ENCODE results near the gene NFIC. TPM values are rescaled to one million over a fixed set of nuclear protein-coding genes. Genes with fewer than 3 reads are reported as not detected.
A peak's percentile ranks its signal among the peaks of the same experiment; 100 is the strongest.

The NFIC gene
- total and polyA plus RNA-seq, 2 donors from 2014 or later, result 20.3 to 173 TPM

DNA sequence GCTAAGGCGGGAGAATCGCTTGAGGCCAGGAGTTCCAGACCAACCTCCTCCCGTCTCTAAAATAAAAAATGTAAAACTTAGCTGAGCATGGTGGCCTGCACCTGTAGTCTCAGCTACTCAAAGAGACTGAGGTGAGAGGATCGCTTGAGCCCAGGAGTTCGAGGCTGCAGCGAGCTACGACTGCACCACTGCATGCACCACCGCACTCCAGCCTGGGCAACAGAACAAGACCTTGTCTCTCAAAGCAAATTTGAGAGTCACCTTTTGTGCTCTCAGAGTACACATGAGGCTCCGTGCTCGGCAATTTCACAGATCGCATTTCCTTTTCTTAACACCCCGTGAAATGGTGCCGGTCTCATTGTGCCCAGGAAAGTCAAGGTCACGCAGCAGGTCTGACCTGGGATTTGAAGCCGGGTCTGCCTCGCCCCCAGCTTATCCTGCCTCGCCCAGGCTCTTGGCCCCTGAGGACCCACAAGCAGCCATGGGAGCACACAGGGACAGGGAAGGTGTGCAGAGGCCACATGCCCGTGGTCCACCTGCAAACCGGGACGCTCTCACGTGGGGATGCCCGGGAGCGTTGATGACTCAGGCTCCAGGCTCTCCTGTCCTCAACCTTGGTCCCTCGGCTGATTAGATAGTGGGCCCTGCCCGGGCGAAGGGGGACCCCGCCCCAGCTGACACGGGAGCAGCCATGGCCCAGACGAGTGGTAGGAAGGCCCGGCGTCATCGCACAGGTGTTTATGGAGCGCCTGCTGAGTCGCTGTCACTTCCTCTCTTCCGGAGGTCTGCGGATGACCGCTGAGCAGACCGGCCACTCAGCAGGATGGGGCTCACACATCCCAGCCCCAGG, 115.1 kb downstream of the NFIC start:
- DNase-seq, result no peak

GRCh38 chr19:3482507-3483225, 116.3 kb downstream of the NFIC start:
- H3K9me3 ChIP-seq (ENCODE audit: control insufficient read depth in 2 of 3, insufficient read depth in 1 of 3, low read length in 3 of 3), result no peaks in the 10 kb centered on the region
- H3K9ac ChIP-seq (ENCODE audit: low read length in 3 of 3), result peak overlapping the region in 1 of 3 donors; percentile 51
- intact Hi-C loops (cut with DNase I), result no loop called here
- no peak overlapping the region for H3K27ac ChIP-seq (ENCODE audit: low read depth in 2 of 2, low read length in 2 of 2)
- FAIRE-seq, result no peak
- H3K4me3 ChIP-seq (ENCODE audit: low read length in 3 of 3), result no peak overlapping the region
- TF ChIP-seq CTCF (IDR thresholded peaks at IDR 0.05; ENCODE audit: borderline replicate concordance, extremely low read depth, insufficient read depth), result no peak
- H3K27me3 ChIP-seq (ENCODE audit: control insufficient read depth, insufficient read depth, low read length), result no peaks in the 10 kb centered on the region
- no peak for DNase-seq
- peaks cover 0 to 3% (median 0%) of the 10 kb centered on the region in 3 donors for H3K36me3 ChIP-seq (ENCODE audit: control insufficient read depth in 2 of 3, insufficient read depth in 3 of 3, low read length in 3 of 3)
- H3K4me1 ChIP-seq (ENCODE audit: control insufficient read depth in 2 of 3, insufficient read depth in 2 of 3, low read depth in 1 of 3, low read length in 3 of 3), result peaks cover 0 to 10% (median 0%) of the 10 kb centered on the region in 3 donors

More for the DNA sequence above, 115.1 kb downstream of the NFIC start:
- Histone ChIP-seq H3K4me3 (ENCODE audit: low read length in 3 of 3) (no peak overlapping the region), H3K36me3 (ENCODE audit: control insufficient read depth in 2 of 3, insufficient read depth in 3 of 3, low read length in 3 of 3) (peaks cover 0 to 3% (median 2%) of the 10 kb centered on the region in 3 donors), H3K9ac (ENCODE audit: low read length in 3 of 3) (no peak overlapping the region), H3K27ac (ENCODE audit: low read depth in 2 of 2, low read length in 2 of 2) (peak overlapping the region; percentile 48 to 76), H3K27me3 (ENCODE audit: control insufficient read depth, insufficient read depth, low read length) (no peaks in the 10 kb centered on the region), H3K9me3 (ENCODE audit: control insufficient read depth in 2 of 3, insufficient read depth in 1 of 3, low read length in 3 of 3) (no peaks in the 10 kb centered on the region), H3K4me1 (ENCODE audit: control insufficient read depth in 2 of 3, insufficient read depth in 2 of 3, low read depth in 1 of 3, low read length in 3 of 3) (peaks cover 0 to 10% (median 0%) of the 10 kb centered on the region in 3 donors)
- TF ChIP-seq CTCF (IDR thresholded peaks at IDR 0.05; ENCODE audit: borderline replicate concordance, extremely low read depth, insufficient read depth), result no peak
- intact Hi-C loops (cut with DNase I), result no loop called here
- FAIRE-seq, result no peak

GRCh38 chr19:3483226-3483628, 116.8 kb downstream of the NFIC start, which contains the start of gene SMIM44:
Gene SMIM44, minus strand, starts transcription at chr19:3483441. Its CDS starts 38 bp downstream, at chr19:3483403.
- TF ChIP-seq CTCF (IDR thresholded peaks at IDR 0.05; ENCODE audit: borderline replicate concordance, extremely low read depth, insufficient read depth), result no peak
- FAIRE-seq (no peak), DNase-seq (no peak)

More at GRCh38 chr19:3483226-3483628, 116.8 kb downstream of the NFIC start, which contains the start of gene SMIM44:
- peaks cover 0 to under 1% (median 0%) of the 10 kb centered on the region in 3 donors for H3K36me3 ChIP-seq (ENCODE audit: control insufficient read depth in 2 of 3, insufficient read depth in 3 of 3, low read length in 3 of 3)
- peaks cover 0 to 10% (median 0%) of the 10 kb centered on the region in 3 donors for H3K4me1 ChIP-seq (ENCODE audit: control insufficient read depth in 2 of 3, insufficient read depth in 2 of 3, low read depth in 1 of 3, low read length in 3 of 3)
- no peaks in the 10 kb centered on the region for H3K27me3 ChIP-seq (ENCODE audit: control insufficient read depth, insufficient read depth, low read length)
- no peak within 1 kb of the TSS for H3K27ac ChIP-seq (ENCODE audit: low read depth in 2 of 2, low read length in 2 of 2)
- no peaks in the 10 kb centered on the region for H3K9me3 ChIP-seq (ENCODE audit: control insufficient read depth in 2 of 3, insufficient read depth in 1 of 3, low read length in 3 of 3)
- H3K9ac ChIP-seq (ENCODE audit: low read length in 3 of 3), result peak within 1 kb of the TSS in 1 of 3 donors; percentile 51
- no peak within 1 kb of the TSS for H3K4me3 ChIP-seq (ENCODE audit: low read length in 3 of 3)
- intact Hi-C loops (cut with DNase I), result no loop called here

Measured in kidney (tissue), 14 donors.